Activated gamma-delta T cell treated with anti-CD3 and anti-CD28 coated beads, Interleukin-2, amount 50 U/mL, for 16 hours (primary cell): Measurements from ENCODE around the gene STARD6.
"Not testable (repeated sequence)": the region's sequence is repeated elsewhere in the genome, so short reads cannot be mapped to it uniquely, and the experiment has no call there.

Experiments used
- DNase-seq: peaks from one replicate; pipeline ENCODE4 v3.0.0-alpha.2; 2020; ENCODE audit warnings: low read depth

The STARD6 gene

DNA sequence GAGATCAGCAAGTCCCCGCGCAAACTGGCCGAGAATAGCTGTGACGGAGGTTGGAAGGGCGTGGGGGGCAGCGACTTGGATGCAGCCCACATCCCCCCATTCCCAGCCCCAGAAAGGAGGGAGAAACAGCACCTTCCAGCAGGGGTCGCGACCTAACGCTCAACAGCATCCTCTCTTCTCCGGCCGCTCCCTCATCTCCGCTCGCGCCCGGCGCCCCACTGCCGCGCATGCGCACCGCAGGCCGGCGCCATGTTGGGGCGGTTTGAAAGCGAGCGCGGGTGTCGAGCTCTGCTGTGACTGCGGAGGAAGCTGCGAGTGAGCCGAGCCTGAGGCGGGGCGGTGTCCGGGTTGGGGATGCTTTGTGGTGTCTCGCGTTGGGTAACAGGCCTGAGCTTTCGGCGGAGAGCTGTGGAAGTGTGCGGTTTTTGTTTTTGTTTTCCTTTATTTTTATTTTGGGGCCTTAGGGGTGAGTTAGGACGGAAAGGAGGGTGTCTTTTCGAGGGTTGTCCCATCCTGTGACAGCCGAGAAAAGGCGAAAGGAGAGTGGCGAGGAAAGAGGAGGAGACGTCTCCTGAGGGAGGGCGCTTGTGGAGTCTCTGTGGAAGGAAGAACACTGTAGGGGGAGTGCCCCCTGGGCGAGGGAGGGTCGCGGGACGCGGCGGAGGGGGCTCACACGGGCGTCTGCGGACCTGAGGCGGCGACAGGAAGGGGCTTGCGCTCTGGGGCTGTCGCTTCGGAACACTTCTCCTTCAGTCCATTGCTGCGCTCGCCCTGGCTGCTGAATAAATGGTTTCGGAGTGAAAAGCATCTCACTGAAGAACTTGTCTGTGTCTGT lies at the start of gene STARD6, which contains the start of gene C18orf54:
Gene STARD6 (minus strand): TSS at position 199 of the 835 bp plus-strand sequence. CDS start 3,285 bp downstream, outside the sequence.
Gene C18orf54 (plus strand): TSS at position 247 of the 835 bp plus-strand sequence. CDS start 2,667 bp downstream, outside the sequence.
- DNase-seq: peak; percentile 82

DNA sequence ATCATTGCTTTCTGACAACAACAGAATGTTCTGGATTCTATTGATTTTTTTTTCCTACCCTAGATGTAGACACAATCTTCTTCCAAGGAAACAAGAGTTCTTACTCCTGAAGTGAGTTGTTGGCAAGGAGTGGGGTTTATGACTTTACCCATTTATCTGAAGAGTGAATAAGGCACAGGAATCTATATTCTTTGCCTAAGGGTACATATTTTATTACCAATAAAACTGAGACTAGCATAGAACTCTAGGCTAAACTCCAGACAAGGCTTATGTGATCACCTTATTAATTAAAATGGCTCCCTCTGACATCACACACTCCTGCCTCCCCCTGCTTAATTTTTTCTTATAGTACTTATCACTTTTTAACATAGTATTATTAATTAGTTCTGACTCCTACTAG lies 47.6 kb upstream of the STARD6 start:
- no peak for DNase-seq

- no peak for DNase-seq
These were observed 39.1 kb upstream of the STARD6 start for GRCh38 chr18:54396760-54397159.

- no peak for DNase-seq
These were observed 36.1 kb upstream of the STARD6 start for GRCh38 chr18:54393648-54394294.

DNA sequence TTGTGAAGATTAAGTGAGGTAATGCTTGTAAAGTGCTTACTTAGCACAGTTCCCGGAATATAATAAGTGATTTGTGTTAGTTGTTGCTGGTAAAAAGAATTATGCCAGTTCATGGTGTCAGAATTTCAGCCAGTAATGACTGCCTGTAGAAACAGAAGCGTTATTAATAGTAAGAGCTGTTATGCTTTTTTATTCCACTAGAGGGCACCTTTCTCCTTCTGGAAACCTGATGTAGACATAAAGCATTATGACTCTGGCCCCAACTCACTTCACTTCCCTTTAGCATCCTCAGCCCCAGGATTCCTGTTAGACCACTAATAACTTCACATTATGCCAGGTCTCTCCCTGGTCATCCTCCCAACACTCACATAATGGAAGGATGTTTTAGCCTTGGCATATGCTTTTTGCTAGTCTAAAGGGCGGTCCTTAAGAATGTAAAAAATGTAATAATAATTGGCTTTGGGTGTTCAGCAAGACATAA lies 34.9 kb upstream of the STARD6 start:
- no peak for DNase-seq

GRCh38 chr18:54390838-54391237 lies 33.2 kb upstream of the STARD6 start:
- DNase-seq: no peak

DNA sequence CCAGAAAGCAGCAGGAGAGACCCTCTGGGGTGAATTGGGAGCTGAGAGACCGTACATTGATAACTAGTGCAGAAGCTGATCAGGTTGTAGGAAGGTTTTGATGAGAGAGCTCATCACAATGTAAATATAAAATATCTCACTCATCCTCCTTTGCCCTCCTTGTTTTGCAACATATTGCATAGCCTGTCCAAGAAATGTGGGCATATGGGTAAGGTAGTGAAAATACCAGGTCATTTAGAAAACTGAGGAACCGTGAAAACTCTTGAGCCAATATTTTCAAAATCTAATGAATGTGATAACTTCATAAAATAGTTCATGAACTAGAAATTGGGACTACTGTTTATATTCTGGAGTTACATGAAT lies 31.5 kb upstream of the STARD6 start:
- DNase-seq: no peak

DNA sequence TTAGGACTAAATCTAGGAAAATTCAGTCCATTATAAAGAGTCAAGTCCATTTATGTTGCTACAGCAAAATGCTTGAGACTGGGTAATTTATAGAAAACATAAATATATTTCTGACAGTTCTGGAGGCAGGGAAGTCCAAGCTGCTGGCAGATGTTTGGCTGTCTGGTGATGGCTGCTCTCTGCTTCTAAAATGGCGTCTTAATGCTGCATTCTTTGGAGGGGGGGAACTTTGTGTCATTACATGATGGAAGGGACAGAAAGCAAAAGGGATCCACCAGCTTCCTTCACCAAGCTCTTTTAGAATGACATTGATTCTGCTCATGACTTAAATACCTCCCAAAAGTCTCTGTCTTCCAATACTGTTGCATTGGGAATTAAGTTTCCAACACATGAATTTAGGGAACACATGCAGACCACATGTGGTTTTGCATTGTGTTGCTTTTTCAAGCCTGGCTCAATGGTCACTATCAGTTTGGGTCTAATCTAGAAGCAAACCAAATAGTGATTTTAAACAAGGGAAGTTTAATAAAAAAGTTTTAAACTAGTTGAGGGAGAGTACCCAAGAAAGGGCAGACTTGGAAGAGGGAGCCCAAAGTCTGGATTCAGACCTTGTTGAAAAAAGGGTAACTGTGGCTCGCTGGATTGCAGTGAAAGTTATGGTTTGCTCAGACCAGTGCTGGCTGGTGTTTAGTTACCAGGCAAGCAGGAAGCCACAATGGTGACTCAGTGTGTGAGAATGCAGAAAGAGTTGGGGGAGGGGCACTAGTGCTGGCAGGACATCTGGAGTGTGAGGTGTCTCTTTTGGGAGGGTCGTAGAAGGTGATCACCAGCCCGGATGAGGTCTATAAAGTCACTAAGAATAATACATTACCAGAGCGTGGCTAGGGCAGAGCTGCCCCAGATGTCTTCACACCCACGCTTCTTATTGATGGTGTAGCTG lies 30.8 kb upstream of the STARD6 start:
- DNase-seq: no peak

GRCh38 chr18:54387631-54388030 lies 30.0 kb upstream of the STARD6 start:
- DNase-seq: no peak

GRCh38 chr18:54386800-54387495 lies 29.3 kb upstream of the STARD6 start:
- DNase-seq: not testable (repeated sequence)

DNA sequence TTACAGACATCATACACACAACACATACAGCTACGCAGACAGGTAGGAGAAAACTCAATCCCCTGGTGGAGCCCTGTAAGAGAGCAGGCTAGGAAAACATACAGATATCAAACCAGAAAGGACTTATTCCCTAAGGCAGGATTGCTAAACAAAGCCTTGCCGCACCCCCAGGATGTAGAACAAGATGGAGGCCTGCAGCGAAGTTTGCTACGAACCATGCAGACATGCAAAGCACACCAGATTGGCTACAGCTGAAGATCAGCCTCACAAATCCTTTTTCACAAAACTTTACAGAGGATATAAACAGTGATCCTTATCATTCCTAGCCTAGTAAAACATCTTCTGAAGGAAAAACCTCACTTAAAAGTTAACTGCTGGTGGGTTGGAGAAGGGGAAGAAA lies 28.4 kb upstream of the STARD6 start:
- no peak for DNase-seq

DNA sequence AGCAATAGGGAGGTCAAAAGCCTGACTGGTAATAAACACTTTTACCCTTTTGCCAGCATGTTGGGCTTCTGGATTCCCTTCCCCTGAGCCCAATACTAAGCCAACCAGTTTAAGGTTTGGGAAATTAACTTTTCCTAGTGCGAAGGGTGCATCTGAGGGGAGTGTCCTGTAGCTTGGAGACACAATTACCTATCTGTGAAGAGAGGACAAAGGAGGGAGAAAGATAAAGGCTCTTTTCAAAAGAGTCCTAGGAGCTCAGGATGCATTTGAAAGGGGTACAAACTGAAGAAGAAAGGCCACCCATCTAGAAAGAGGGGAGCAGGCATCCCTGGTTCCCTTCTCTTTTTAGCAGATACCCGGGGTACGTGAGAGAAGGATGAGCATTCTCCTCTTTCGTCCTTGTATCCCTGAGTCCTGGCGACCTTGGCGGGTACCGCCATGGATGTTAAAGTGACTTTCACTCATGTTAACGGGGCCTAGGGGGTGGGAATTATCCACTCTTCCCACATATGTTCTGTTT lies 25.1 kb upstream of the STARD6 start:
- no peak for DNase-seq

- no peak for DNase-seq
These were observed 24.4 kb upstream of the STARD6 start for GRCh38 chr18:54382076-54382475.

DNA sequence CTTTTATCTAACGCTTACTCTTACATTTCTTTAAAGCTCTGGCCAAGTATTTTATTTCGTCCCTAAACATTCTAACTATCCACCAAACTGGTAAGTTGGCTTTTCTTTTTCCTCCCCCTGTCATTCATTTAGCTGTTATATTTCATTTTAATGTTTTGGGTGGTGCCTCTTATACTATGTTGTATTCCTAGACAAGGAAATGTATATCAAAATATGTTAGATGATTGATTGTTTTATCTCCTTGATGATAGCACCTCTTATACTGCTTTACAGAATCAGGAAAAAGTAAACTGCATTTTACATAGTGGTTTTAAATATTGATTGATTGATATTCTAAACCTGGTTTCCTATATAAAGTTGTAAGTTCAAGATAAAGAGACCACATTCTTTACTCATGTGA lies 24.0 kb upstream of the STARD6 start:
- DNase-seq: no peak

GRCh38 chr18:54378057-54378456 lies 20.4 kb upstream of the STARD6 start:
- DNase-seq: no peak

- DNase-seq: no peak
These were observed 2.7 kb upstream of the STARD6 start for GRCh38 chr18:54360406-54360805.

DNA sequence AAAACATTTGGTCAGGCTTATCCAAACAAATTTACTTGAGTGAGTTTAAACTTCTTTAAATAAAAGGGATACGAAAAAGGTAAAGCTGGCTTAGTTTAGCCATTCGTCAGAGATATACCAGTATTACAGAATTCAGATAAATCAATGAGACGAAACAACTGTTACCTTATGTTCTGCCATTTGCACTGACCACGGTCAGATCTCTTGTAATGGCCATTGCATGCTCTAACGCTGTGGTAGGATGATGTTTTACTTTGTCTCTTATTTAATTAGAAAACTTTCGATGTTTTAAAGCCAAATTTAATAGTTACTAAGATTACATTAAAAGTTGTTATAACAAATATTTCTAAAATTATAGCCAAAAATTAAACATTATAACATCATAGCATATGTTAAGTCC lies 1.6 kb upstream of the STARD6 start:
- DNase-seq: no peak

DNA sequence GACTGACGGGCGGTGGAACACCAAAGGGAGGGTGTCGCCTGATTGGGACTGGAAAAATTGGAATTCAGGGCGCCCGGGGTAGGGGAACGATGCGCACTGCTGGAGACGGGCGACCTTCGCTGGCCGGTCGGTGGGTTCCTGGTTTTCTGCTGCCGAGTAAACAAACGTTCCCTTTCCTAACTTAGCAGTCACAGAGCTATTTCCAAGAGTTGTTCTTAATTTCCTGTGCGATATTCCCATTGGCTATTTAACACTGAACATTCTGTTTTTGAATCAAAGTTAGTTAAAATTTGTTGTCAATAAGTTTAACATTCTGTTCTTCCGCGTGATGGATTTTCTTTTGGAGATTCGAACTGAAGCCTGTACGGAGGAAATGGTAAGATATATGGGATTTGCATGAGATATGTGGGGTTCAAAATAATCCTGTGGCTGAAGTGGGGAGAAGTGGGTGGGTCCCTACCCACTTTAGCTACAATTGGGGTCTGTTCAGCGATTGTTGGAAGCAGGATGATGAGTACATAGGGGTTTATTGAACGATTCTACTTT lies 910 bp upstream of the STARD6 start:
- no peak for DNase-seq

- DNase-seq: no peak
These were observed 487 bp downstream of the STARD6 start for GRCh38 chr18:54357082-54357659.

DNA sequence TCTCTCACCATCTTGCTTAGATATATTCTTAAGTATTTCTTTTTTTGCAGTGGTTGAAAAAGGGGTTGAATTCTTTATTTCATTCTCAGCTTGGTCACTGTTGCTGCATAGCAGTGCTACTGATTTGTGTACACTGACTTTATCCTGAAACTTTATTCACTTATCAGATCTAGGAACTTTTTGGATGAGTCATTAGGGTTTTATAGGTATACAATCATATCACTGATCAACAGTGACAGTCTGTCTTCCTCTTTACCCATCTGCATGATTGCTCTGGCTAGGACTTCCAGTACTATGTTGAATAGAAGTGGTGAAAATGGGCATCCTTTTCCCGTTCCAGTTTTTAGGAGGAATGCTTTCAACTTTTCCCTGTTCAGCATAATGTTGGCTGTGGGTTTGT lies 6.5 kb downstream of the STARD6 start:
- DNase-seq: no peak

- no peak for DNase-seq
These were observed 19.4 kb downstream of the STARD6 start for GRCh38 chr18:54338230-54338629.
